Fibroblast of gingiva (primary cell): Measurements from ENCODE around the gene SNED1.

Source experiments
- DNase-seq: peaks from one replicate; pipeline ENCODE4 v3.0.0-alpha.2; 2011; ENCODE audit warnings: low read depth

Gene SNED1

GRCh38 chr2:240960309-240960970, 38.0 kb upstream of the SNED1 start:
- peak; percentile 90 for DNase-seq

GRCh38 chr2:240960971-240961876, 37.2 kb upstream of the SNED1 start:
- DNase-seq = peak; percentile 66

- DNase-seq = no peak
Measured at GRCh38 chr2:240961910-240962299, 36.5 kb upstream of the SNED1 start.

GRCh38 chr2:240962300-240963064, 35.9 kb upstream of the SNED1 start:
- DNase-seq = peak; percentile 64

- no peak for DNase-seq
Measured at GRCh38 chr2:240963065-240963867, 35.2 kb upstream of the SNED1 start.

- DNase-seq = no peak
Measured at GRCh38 chr2:240963868-240964703, 34.3 kb upstream of the SNED1 start.

- no peak for DNase-seq
Measured at GRCh38 chr2:240964704-240965295, 33.6 kb upstream of the SNED1 start.

- no peak for DNase-seq
Measured at GRCh38 chr2:240965296-240965904, 33.0 kb upstream of the SNED1 start.

GRCh38 chr2:240965905-240966456, 32.4 kb upstream of the SNED1 start:
- DNase-seq = no peak

- DNase-seq = no peak
Measured at GRCh38 chr2:240966457-240966905, 31.9 kb upstream of the SNED1 start.

GRCh38 chr2:240966906-240967680, 31.3 kb upstream of the SNED1 start:
- DNase-seq = no peak

- DNase-seq = no peak
Measured at GRCh38 chr2:240967681-240968621, 30.5 kb upstream of the SNED1 start.

GRCh38 chr2:240968731-240969624, 29.4 kb upstream of the SNED1 start:
- peak; percentile 33 for DNase-seq

GRCh38 chr2:240970104-240970503, 28.3 kb upstream of the SNED1 start:
- DNase-seq = no peak

- DNase-seq = no peak
Measured at GRCh38 chr2:240970816-240971215, 27.6 kb upstream of the SNED1 start.

- DNase-seq = no peak
Measured at GRCh38 chr2:240972201-240972600, 26.2 kb upstream of the SNED1 start.
